K562 (cell line): ENCODE results near the gene KRTAP3-2. TPM values are rescaled to one million over a fixed set of nuclear protein-coding genes. Genes with fewer than 3 reads are reported as not detected.

Source experiments
- ATAC-seq: fragments of 200-7000 bp; cut with Tn5 transposase; 3 replicates; pipeline ENCODE4 v1.9.1; 2020; ENCODE audit warnings: moderate library complexity
- BruUV-seq: library from RNA; stranded (reverse); fragments of 400-500 nt; replicated peaks from 2 replicates; lab custom pipeline; 2021; lab: Mats Ljungman, UMichigan
- CTCF ChIA-PET: fragments of 300-600 bp; formaldehyde crosslinking; extraction: SDS; loops from one replicate; lab custom pipeline; 2021; ENCODE audit warnings: low intra/inter-chr PET ratio; lab: Yijun Ruan, JAX
- POLR2A ChIA-PET: fragments of 300-600, 350-650 bp; sonication (Branson Sonifier 250); formaldehyde crosslinking; extraction: SDS; loops from one replicate; lab custom pipeline; 2021; ENCODE audit warnings: antibody characterized with exemption, inconsistent platforms; lab: Yijun Ruan, JAX
- DNase-seq, 4 experiments: peaks; one replicate each; pipeline versions ENCODE4 v3.0.0 to v3.0.0-alpha.2; 2011 to 2018; ENCODE audit warnings: low spot score in 3 of 4, mixed read lengths in 3 of 4; ENCODE audit errors: extremely low read depth in 1 of 4
- FAIRE-seq: peaks from 2 replicates; lab custom pipeline; 2011; peaks lifted over from hg19 to GRCh38; lab: Jason Lieb, UNC
- H2AFZ ChIP-seq: 2 replicates; pipeline ENCODE4 v1.6.0; 2011; ENCODE audit warnings: low read depth, low read length, control low read depth, inconsistent platforms
- H3K27ac ChIP-seq: fragments of 200-600 bp; 3 replicates; pipeline ENCODE4 v1.8.0; 2011; ENCODE audit warnings: low read depth, mild to moderate bottlenecking, control low read depth, inconsistent platforms, low read length, moderate library complexity, mixed read lengths; ENCODE audit errors: extremely low read depth
- H3K27me3 ChIP-seq, 2 experiments: fragments of 300-600 bp in 1 of 2; 2 replicates in 1 of 2; 3 replicates in 1 of 2; pipeline versions ENCODE4 v1.6.0 to v1.8.0; 2011; ENCODE audit warnings: inconsistent platforms in 2 of 2, low read length in 2 of 2, mild to moderate bottlenecking in 1 of 2, mixed read lengths in 1 of 2, moderate library complexity in 1 of 2; ENCODE audit not compliant: control insufficient read depth in 2 of 2, insufficient read depth in 2 of 2
- H3K36me3 ChIP-seq: fragments of 300-600 bp; 3 replicates; pipeline ENCODE4 v1.8.0; 2011; ENCODE audit warnings: mild to moderate bottlenecking, low read length, inconsistent platforms; ENCODE audit not compliant: control insufficient read depth, insufficient read depth
- H3K4me1 ChIP-seq, 2 experiments: fragments of 200-600 bp in 1 of 2; replicated peaks in 1 of 2; 2 replicates in 1 of 2; 3 replicates in 1 of 2; pipeline versions ENCODE4 v1.5.1 to v1.8.0; 2011; ENCODE audit warnings: inconsistent platforms in 2 of 2, low read length in 2 of 2, mild to moderate bottlenecking in 1 of 2, mixed read lengths in 1 of 2, moderate library complexity in 1 of 2; ENCODE audit not compliant: control insufficient read depth in 2 of 2, insufficient read depth in 2 of 2
- H3K4me2 ChIP-seq: 2 replicates; pipeline ENCODE4 v1.6.1; 2011; ENCODE audit warnings: low read length, control low read depth, inconsistent platforms, mixed read lengths; ENCODE audit not compliant: insufficient read depth
- H3K4me3 ChIP-seq: fragments of 200-600 bp; sonication (generic), shearing (Covaris generic); 2 replicates; pipeline ENCODE4 v1.5.1; 2016; ENCODE audit warnings: control low read depth, inconsistent platforms
- H3K79me2 ChIP-seq: fragments of 200-600 bp; 3 replicates; pipeline ENCODE4 v1.8.0; 2011; ENCODE audit warnings: low read length, inconsistent platforms; ENCODE audit not compliant: control insufficient read depth, insufficient read depth
- H3K9ac ChIP-seq, 2 experiments: 2 replicates each; pipeline versions ENCODE4 v1.6.0 to v1.6.1; 2011; ENCODE audit warnings: low read depth in 2 of 2, low read length in 2 of 2, control low read depth in 1 of 2, inconsistent platforms in 1 of 2, mild to moderate bottlenecking in 1 of 2, mixed read lengths in 1 of 2; ENCODE audit not compliant: insufficient read depth in 1 of 2
- H3K9me1 ChIP-seq: one replicate; pipeline ENCODE4 v1.6.0; 2011; ENCODE audit warnings: inconsistent platforms, mild to moderate bottlenecking, low read length, moderate library complexity; ENCODE audit not compliant: control insufficient read depth, insufficient read depth
- H3K9me3 ChIP-seq: replicated peaks from 2 replicates; pipeline ENCODE4 v1.5.1; 2011; ENCODE audit warnings: low read depth, low read length, inconsistent platforms; ENCODE audit not compliant: control insufficient read depth, insufficient read depth
- H4K20me1 ChIP-seq: replicated peaks from 2 replicates; pipeline ENCODE4 v1.6.1; 2011; ENCODE audit warnings: low read length, inconsistent platforms, mixed read lengths; ENCODE audit not compliant: control insufficient read depth, insufficient read depth
- HNRNPH1 ChIP-seq: fragments of 200-400 bp; formaldehyde crosslinking; optimal IDR thresholded peaks from 2 replicates; pipeline ENCODE3; 2017; ENCODE audit warnings: low read depth, mild to moderate bottlenecking, low read length, moderate library complexity
- POLR2A ChIP-seq: fragments of 450-650 bp; conservative IDR thresholded peaks from 2 replicates; pipeline ENCODE4 v1.6.1; 2016
- ZBTB8A ChIP-seq: fragments of 450-650 bp; IDR thresholded peaks from 2 replicates; pipeline ENCODE4 v1.6.1; 2018; ENCODE audit warnings: mild to moderate bottlenecking, moderate library complexity; ENCODE audit not compliant: partially characterized antibody
- ZNF165 ChIP-seq: fragments of 250-450 bp; sonication (Bioruptor Pico); IDR thresholded peaks from 2 replicates; pipeline ENCODE4 v1.4.0; 2020; ENCODE audit warnings: borderline replicate concordance
- WGBS: fragments of 100-300 bp; shearing (Covaris generic); methylation state at CpG from one replicate; pipeline ENCODE4 v1.1.6; 2016; ENCODE audit warnings: low coverage, mixed read lengths; ENCODE audit not compliant: insufficient coverage; ENCODE audit errors: missing lambda C conversion rate; 5-methylcytosine and 5-hydroxymethylcytosine counted together
- in situ Hi-C: fragments of 300-500 bp; cut with MboI; formaldehyde crosslinking; loops from 4 replicates; pipeline ENCODE4 v1.15.0; 2018; ENCODE audit warnings: inconsistent platforms, mixed read lengths
- intact Hi-C: fragments of 100-400 bp; cut with micrococcal nuclease; formaldehyde crosslinking; loops from 2 replicates; pipeline ENCODE4 v1.14.2; 2022
- polyA plus RNA-seq, 8 experiments: library from polyadenylated mRNA; depleted of rRNA in 4 of 8; stranded (reverse) in 5 of 8; unstranded in 3 of 8; fragments of >200 nt; fragmentation: Nextera tagmentation in 2 of 8; fragmentation: Illumina TruSeq in 1 of 8; extraction: Ambion mirVana in 2 of 8; extraction: Trizol in 1 of 8; gene quantifications; 2 replicates each; pipeline versions ENCODE4 v1.2.1 to v1.2.3, GENCODE V29; 2011 to 2014; ENCODE audit warnings: inconsistent platforms in 1 of 8, missing spikeins in 1 of 8
- total RNA-seq, 7 experiments: library from RNA; depleted of rRNA in 6 of 7; stranded (reverse); fragments of >200 nt in 6 of 7; fragmentation: Illumina TruSeq in 2 of 7; extraction: Trizol in 2 of 7; gene quantifications; 2 replicates each; pipeline versions ENCODE4 v1.2.1 to v1.2.3, GENCODE V29; 2011 to 2021; ENCODE audit warnings: low replicate concordance in 1 of 7
- TF ChIP-seq, protein P1 (sequence below): fragments of 250-450 bp; sonication (Bioruptor Pico); IDR thresholded peaks from 2 replicates; pipeline ENCODE4 v1.4.0; 2020; ENCODE audit warnings: borderline replicate concordance
- TF ChIP-seq, protein P2 (sequence below), 2 experiments: IDR thresholded peaks in 1 of 2; conservative IDR thresholded peaks in 1 of 2; 2 replicates each; pipeline ENCODE4 v1.6.1; 2016; ENCODE audit warnings: low read depth in 2 of 2, mild to moderate bottlenecking in 1 of 2, missing compliant biosample characterization in 1 of 2, missing genetic modification characterization in 1 of 2, moderate library complexity in 1 of 2

Gene KRTAP3-2
- total and polyA plus RNA-seq, 9 of the 15 experiments (the other 6 are each of a cell fraction or from before 2014, with no cell fraction given): not detected

DNA sequence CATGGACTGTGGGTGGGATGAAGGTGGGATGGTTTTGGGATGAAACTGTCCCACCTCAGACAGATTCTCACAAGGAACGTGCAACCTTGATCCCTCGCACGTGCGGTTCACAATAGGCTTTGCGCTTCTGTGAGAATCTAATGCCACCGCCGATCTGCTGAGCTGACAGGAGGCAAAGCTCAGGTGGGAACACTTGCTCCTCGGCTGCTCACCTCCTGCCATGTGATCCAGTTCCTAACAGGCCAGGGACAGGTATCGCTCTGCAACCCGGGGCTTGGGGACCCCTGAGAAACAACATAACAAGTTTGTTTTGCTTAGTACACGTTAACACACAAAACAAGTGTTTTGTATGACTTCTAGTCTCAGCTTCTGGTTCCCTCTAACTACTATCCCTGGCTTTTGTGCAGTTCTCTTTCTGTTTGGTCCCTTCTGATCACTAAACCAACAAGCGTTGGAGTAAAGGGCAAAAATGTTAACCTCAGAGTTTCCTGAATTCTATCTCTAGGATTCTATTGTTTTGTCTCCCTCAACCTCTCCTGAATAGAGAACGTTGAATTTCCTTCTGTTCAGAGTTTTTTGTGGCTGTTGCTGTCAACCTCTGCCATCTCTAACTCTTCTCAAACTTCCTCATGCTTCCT lies 17.0 kb upstream of the KRTAP3-2 start (continued):
- TF ChIP-seq ZBTB8A: no peak
- no peak for TF ChIP-seq ZNF165 (CRISPR knock-in tag)

DNA sequence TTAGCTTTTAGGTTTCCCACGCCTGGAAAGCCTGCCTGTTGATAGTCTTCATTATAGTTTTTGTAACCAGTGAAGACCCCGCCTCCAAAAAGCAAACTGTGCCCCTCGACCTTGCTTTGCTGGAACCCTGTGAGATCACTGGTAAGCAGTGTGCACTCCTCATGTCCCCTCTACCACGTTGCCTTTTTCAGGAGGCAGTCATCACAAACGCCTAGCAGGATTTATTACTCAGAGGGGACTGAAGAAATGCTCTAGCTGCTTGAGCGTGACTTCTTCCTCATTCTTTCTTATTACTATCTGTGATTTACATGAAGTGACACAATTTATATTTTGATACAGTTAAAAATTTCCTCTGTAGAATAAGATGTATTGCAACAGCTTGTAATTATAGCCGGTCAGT lies 15.7 kb upstream of the KRTAP3-2 start:
- in situ Hi-C loops: no loop called here
- H2AFZ ChIP-seq: no peak overlapping the region
- no peak for FAIRE-seq
- H3K9ac ChIP-seq: no peak overlapping the region
- H3K4me1 ChIP-seq: no peaks in the 10 kb centered on the region
- TF ChIP-seq, protein P1, sequence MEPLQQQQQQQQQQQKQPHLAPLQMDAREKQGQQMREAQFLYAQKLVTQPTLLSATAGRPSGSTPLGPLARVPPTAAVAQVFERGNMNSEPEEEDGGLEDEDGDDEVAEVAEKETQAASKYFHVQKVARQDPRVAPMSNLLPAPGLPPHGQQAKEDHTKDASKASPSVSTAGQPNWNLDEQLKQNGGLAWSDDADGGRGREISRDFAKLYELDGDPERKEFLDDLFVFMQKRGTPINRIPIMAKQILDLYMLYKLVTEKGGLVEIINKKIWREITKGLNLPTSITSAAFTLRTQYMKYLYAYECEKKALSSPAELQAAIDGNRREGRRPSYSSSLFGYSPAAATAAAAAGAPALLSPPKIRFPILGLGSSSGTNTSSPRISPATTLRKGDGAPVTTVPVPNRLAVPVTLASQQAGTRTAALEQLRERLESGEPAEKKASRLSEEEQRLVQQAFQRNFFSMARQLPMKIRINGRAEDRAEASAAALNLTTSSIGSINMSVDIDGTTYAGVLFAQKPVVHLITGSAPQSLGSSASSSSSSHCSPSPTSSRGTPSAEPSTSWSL (CRISPR knock-in tag): no peak
- TF ChIP-seq, protein P2, sequence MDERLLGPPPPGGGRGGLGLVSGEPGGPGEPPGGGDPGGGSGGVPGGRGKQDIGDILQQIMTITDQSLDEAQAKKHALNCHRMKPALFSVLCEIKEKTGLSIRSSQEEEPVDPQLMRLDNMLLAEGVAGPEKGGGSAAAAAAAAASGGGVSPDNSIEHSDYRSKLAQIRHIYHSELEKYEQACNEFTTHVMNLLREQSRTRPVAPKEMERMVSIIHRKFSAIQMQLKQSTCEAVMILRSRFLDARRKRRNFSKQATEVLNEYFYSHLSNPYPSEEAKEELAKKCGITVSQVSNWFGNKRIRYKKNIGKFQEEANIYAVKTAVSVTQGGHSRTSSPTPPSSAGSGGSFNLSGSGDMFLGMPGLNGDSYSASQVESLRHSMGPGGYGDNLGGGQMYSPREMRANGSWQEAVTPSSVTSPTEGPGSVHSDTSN (CRISPR knock-in tag; IDR thresholded peaks at IDR 0.05; ENCODE audit: low read depth): no peak
- TF ChIP-seq, protein P2 (tag; conservative IDR thresholded peaks at IDR 0.05; ENCODE audit: low read depth): no peak
- TF ChIP-seq POLR2A (no peak), HNRNPH1 (no peak)
- no TSS peak for BruUV-seq
- no peak overlapping the region for H3K4me2 ChIP-seq
- H3K27ac ChIP-seq: no peak overlapping the region
- H3K79me2 ChIP-seq: no peaks in the 10 kb centered on the region
- ChIA-PET CTCF (no interaction called here), POLR2A (no interaction called here)
- no peak overlapping the region for H3K4me3 ChIP-seq
- no peaks in the 10 kb centered on the region for H4K20me1 ChIP-seq
- no peak for ATAC-seq
- H3K27me3 ChIP-seq: peaks cover 0 to 3% of the 10 kb centered on the region in 2 experiments; a peak in 1 of 5 replicates
- H3K36me3 ChIP-seq: no peaks in the 10 kb centered on the region
- no peaks in the 10 kb centered on the region for H3K9me3 ChIP-seq
- no peaks in the 10 kb centered on the region for H3K9me1 ChIP-seq
- no peak for DNase-seq
- whole genome bisulfite sequencing: 1% methylated on average over 7 of the region's 7 CpGs
- intact Hi-C loops: no loop called here
